ENCODE measurements around the gene ETV2. TPM values are rescaled to one million over a fixed set of nuclear protein-coding genes. Genes with fewer than 3 reads are reported as not detected.
"Not testable (repeated sequence)": the region's sequence is repeated elsewhere in the genome, so short reads cannot be mapped to it uniquely, and the experiment has no call there.

ETV2 gene
- total RNA-seq (0.32 TPM), polyA plus RNA-seq (1.7 TPM)

- WGBS = 12% methylated on average over 28 of the region's 28 CpGs
- Histone ChIP-seq H3K27ac (ENCODE audit: low read depth) (no peak within 1 kb of the TSS), H3K36me3 (ENCODE audit: insufficient read depth) (no peaks in the 10 kb centered on the region), H3K4me1 (ENCODE audit: insufficient read depth) (no peaks in the 10 kb centered on the region), H3K4me3 (ENCODE audit: low read depth, low read length) (no peak within 1 kb of the TSS)
- DNase-seq (ENCODE audit: extremely low spot score) = no peak
Measured at GRCh38 chr19:35641515-35642151, at the start of gene ETV2. Gene ETV2 (plus strand): TSS chr19:35641745. CDS start chr19:35642461, 716 bp downstream.

GRCh38 chr19:35592226-35592625 is 49.3 kb upstream of the ETV2 start:
- DNase-seq (ENCODE audit: extremely low spot score) = no peak
- 21% methylated on average over 8 of the region's 8 CpGs for WGBS
- H3K36me3 ChIP-seq (ENCODE audit: insufficient read depth) = no peaks in the 10 kb centered on the region
- no peak overlapping the region for H3K4me3 ChIP-seq (ENCODE audit: low read depth, low read length)
- no peak overlapping the region for H3K27ac ChIP-seq (ENCODE audit: low read depth)
- no peaks in the 10 kb centered on the region for H3K4me1 ChIP-seq (ENCODE audit: insufficient read depth)

GRCh38 chr19:35595026-35595425 is 46.5 kb upstream of the ETV2 start:
- WGBS = 78% methylated on average over 3 of the region's 3 CpGs
- not testable (repeated sequence) for H3K4me1 ChIP-seq (ENCODE audit: insufficient read depth); H3K36me3 ChIP-seq (ENCODE audit: insufficient read depth); DNase-seq (ENCODE audit: extremely low spot score); H3K27ac ChIP-seq (ENCODE audit: low read depth); H3K4me3 ChIP-seq (ENCODE audit: low read depth, low read length)

GRCh38 chr19:35595928-35596327 is 45.6 kb upstream of the ETV2 start:
- Histone ChIP-seq H3K27ac (ENCODE audit: low read depth) (no peak overlapping the region), H3K36me3 (ENCODE audit: insufficient read depth) (no peaks in the 10 kb centered on the region), H3K4me3 (ENCODE audit: low read depth, low read length) (no peak overlapping the region), H3K4me1 (ENCODE audit: insufficient read depth) (no peaks in the 10 kb centered on the region)
- no peak for DNase-seq (ENCODE audit: extremely low spot score)
- WGBS = 98% methylated on average over 1 of the region's 1 CpG

GRCh38 chr19:35596366-35596999 is 45.1 kb upstream of the ETV2 start:
- WGBS = 65% methylated on average over 4 of the region's 4 CpGs
- H3K27ac ChIP-seq (ENCODE audit: low read depth) = no peak overlapping the region
- no peak for DNase-seq (ENCODE audit: extremely low spot score)
- H3K4me1 ChIP-seq (ENCODE audit: insufficient read depth) = no peaks in the 10 kb centered on the region
- no peaks in the 10 kb centered on the region for H3K36me3 ChIP-seq (ENCODE audit: insufficient read depth)
- no peak overlapping the region for H3K4me3 ChIP-seq (ENCODE audit: low read depth, low read length)

GRCh38 chr19:35601971-35602370 is 39.6 kb upstream of the ETV2 start:
- WGBS = 77% methylated on average over 3 of the region's 3 CpGs
- H3K4me1 ChIP-seq (ENCODE audit: insufficient read depth) = no peaks in the 10 kb centered on the region
- no peaks in the 10 kb centered on the region for H3K36me3 ChIP-seq (ENCODE audit: insufficient read depth)
- H3K4me3 ChIP-seq (ENCODE audit: low read depth, low read length) = no peak overlapping the region
- no peak overlapping the region for H3K27ac ChIP-seq (ENCODE audit: low read depth)
- DNase-seq (ENCODE audit: extremely low spot score) = no peak

- not testable (repeated sequence) for DNase-seq (ENCODE audit: extremely low spot score); H3K27ac ChIP-seq (ENCODE audit: low read depth); H3K36me3 ChIP-seq (ENCODE audit: insufficient read depth); H3K4me1 ChIP-seq (ENCODE audit: insufficient read depth); H3K4me3 ChIP-seq (ENCODE audit: low read depth, low read length)
- 82% methylated on average over 4 of the region's 4 CpGs for WGBS
Measured at GRCh38 chr19:35604436-35604835, 37.1 kb upstream of the ETV2 start.

GRCh38 chr19:35607170-35607569 is 34.4 kb upstream of the ETV2 start:
- 87% methylated on average over 8 of the region's 8 CpGs for WGBS
- not testable (repeated sequence) for H3K4me3 ChIP-seq (ENCODE audit: low read depth, low read length); H3K27ac ChIP-seq (ENCODE audit: low read depth); H3K4me1 ChIP-seq (ENCODE audit: insufficient read depth); H3K36me3 ChIP-seq (ENCODE audit: insufficient read depth); DNase-seq (ENCODE audit: extremely low spot score)

- no peak overlapping the region for H3K27ac ChIP-seq (ENCODE audit: low read depth)
- H3K36me3 ChIP-seq (ENCODE audit: insufficient read depth) = no peaks in the 10 kb centered on the region
- no peak for DNase-seq (ENCODE audit: extremely low spot score)
- 74% methylated on average over 3 of the region's 3 CpGs for WGBS
- H3K4me1 ChIP-seq (ENCODE audit: insufficient read depth) = no peaks in the 10 kb centered on the region
- H3K4me3 ChIP-seq (ENCODE audit: low read depth, low read length) = no peak overlapping the region
Measured at GRCh38 chr19:35607661-35608060, 33.9 kb upstream of the ETV2 start.

GRCh38 chr19:35608251-35608650 is 33.3 kb upstream of the ETV2 start:
- no peak for DNase-seq (ENCODE audit: extremely low spot score)
- Histone ChIP-seq H3K4me3 (ENCODE audit: low read depth, low read length) (no peak overlapping the region), H3K4me1 (ENCODE audit: insufficient read depth) (no peaks in the 10 kb centered on the region), H3K36me3 (ENCODE audit: insufficient read depth) (no peaks in the 10 kb centered on the region), H3K27ac (ENCODE audit: low read depth) (no peak overlapping the region)
- 75% methylated on average over 2 of the region's 2 CpGs for WGBS

- DNase-seq (ENCODE audit: extremely low spot score) = no peak
- WGBS = 67% methylated on average over 6 of the region's 6 CpGs
Measured at GRCh38 chr19:35609851-35610353, 31.6 kb upstream of the ETV2 start.

GRCh38 chr19:35612224-35612558 is 29.4 kb upstream of the ETV2 start:
- no peak for DNase-seq (ENCODE audit: extremely low spot score)
- 32% methylated on average over 9 of the region's 9 CpGs for WGBS
- no peak overlapping the region for H3K27ac ChIP-seq (ENCODE audit: low read depth)

More at GRCh38 chr19:35609851-35610353, 31.6 kb upstream of the ETV2 start:
- Histone ChIP-seq H3K4me1 (ENCODE audit: insufficient read depth) (no peaks in the 10 kb centered on the region), H3K4me3 (ENCODE audit: low read depth, low read length) (no peak overlapping the region), H3K36me3 (ENCODE audit: insufficient read depth) (no peaks in the 10 kb centered on the region), H3K27ac (ENCODE audit: low read depth) (no peak overlapping the region)

GRCh38 chr19:35612559-35613321 is 28.8 kb upstream of the ETV2 start, which contains the start of gene HAUS5:
Gene HAUS5 (plus strand): TSS chr19:35612735. CDS start chr19:35612795, 60 bp downstream.
- H3K27ac ChIP-seq (ENCODE audit: low read depth) = no peak within 1 kb of the TSS
- no peaks in the 10 kb centered on the region for H3K36me3 ChIP-seq (ENCODE audit: insufficient read depth)
- peak; percentile 60 for DNase-seq (ENCODE audit: extremely low spot score)
- peak within 1 kb of the TSS; percentile 51 for H3K4me3 ChIP-seq (ENCODE audit: low read depth, low read length)
- H3K4me1 ChIP-seq (ENCODE audit: insufficient read depth) = no peaks in the 10 kb centered on the region
- WGBS = under 1% methylated on average over 47 of the region's 47 CpGs

More at GRCh38 chr19:35612224-35612558, 29.4 kb upstream of the ETV2 start:
- Histone ChIP-seq H3K36me3 (ENCODE audit: insufficient read depth) (no peaks in the 10 kb centered on the region), H3K4me1 (ENCODE audit: insufficient read depth) (no peaks in the 10 kb centered on the region), H3K4me3 (ENCODE audit: low read depth, low read length) (peak overlapping the region; percentile 51)

- no peak overlapping the region for H3K27ac ChIP-seq (ENCODE audit: low read depth)
Measured at GRCh38 chr19:35613574-35613973, 28.0 kb upstream of the ETV2 start.

More at GRCh38 chr19:35613574-35613973, 28.0 kb upstream of the ETV2 start:
- DNase-seq (ENCODE audit: extremely low spot score) = no peak
- H3K36me3 ChIP-seq (ENCODE audit: insufficient read depth) = no peaks in the 10 kb centered on the region
- no peaks in the 10 kb centered on the region for H3K4me1 ChIP-seq (ENCODE audit: insufficient read depth)
- no peak overlapping the region for H3K4me3 ChIP-seq (ENCODE audit: low read depth, low read length)
- WGBS = 87% methylated on average over 1 of the region's 1 CpG
